Measurements from ENCODE around the gene GPR137. TPM values are rescaled to one million over a fixed set of nuclear protein-coding genes. Genes with fewer than 3 reads are reported as not detected.

GPR137 gene
- total RNA-seq, 1 donor from 2014 or later = 9.7 TPM

- DNase-seq = no peak
Measured at GRCh38 chr11:64287676-64288352, 2.2 kb downstream of the GPR137 start.

DNA sequence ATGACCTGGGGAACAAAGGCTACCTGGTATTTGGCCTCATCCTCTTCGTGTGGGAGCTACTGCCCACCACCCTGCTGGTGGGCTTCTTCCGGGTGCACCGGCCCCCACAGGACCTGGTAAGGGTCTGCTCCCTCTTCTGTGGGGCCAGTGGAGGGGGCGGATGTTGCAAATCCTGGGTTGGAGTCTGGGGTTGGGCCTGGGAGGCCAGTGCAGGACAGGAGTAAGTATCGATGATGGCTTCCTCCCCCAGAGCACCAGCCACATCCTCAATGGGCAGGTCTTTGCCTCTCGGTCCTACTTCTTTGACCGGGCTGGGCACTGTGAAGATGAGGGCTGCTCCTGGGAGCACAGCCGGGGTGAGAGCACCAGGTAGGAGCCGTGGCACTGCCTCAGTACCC lies 2.7 kb downstream of the GPR137 start:
- DNase-seq = no peak

DNA sequence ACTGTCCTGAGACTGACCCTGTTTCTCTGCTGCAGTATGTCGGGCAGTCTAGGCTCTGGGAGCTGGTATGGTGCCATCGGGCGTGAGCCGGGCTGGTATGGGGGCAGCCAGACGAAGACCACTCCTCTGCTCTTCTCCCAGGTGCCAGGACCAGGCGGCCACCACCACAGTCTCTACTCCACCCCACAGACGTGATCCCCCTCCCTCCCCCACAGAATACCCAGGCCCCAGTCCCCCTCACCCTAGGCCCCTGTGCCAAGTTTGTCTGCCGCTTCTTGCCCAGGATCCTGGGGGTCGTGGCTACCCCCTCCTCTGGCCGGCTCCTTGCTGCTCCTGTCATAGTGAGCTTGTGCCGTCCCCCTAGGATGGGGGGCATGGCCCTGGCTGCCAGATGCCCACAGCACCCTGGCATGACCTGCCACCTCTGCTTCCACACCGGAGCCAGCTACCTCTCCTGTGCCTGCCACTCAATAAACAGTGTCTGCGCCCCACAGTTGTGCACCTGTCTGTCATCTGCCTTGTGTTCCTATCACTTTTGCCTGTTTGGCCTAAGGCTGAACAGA lies 3.4 kb downstream of the GPR137 start:
- no peak for DNase-seq

- DNase-seq = no peak
Measured at GRCh38 chr11:64290352-64291261, 5.0 kb downstream of the GPR137 start.

DNA sequence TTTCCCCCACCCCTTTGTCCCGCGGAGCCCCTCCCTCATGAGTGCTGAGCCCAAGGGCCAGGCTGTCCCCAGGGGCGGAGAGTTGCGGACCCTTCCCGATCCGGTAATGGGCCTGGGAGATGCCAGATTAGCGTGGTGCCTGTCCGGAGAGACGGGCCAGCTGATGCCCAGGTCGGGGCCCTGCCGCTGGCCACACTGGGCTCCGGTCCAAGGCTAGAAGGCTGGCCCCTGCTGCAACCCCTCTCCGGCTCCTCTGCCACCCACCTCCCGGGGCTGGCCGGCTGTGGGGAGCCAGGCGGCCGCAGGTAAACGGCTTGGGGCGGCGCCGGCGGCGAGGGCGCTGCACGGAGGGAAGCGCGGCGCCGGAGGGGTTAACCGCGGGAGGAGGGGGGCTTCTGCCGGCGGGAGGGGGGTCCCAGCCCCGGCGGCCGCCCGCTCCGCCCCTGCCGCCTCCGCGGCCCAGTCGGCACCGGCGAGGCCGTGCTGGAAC lies 5.7 kb downstream of the GPR137 start, which contains the start of gene KCNK4:
TSS of gene KCNK4 (plus strand) at position 41 of the 490 bp plus-strand sequence. CDS start 1,717 bp downstream, outside the sequence.
- DNase-seq = no peak

DNA sequence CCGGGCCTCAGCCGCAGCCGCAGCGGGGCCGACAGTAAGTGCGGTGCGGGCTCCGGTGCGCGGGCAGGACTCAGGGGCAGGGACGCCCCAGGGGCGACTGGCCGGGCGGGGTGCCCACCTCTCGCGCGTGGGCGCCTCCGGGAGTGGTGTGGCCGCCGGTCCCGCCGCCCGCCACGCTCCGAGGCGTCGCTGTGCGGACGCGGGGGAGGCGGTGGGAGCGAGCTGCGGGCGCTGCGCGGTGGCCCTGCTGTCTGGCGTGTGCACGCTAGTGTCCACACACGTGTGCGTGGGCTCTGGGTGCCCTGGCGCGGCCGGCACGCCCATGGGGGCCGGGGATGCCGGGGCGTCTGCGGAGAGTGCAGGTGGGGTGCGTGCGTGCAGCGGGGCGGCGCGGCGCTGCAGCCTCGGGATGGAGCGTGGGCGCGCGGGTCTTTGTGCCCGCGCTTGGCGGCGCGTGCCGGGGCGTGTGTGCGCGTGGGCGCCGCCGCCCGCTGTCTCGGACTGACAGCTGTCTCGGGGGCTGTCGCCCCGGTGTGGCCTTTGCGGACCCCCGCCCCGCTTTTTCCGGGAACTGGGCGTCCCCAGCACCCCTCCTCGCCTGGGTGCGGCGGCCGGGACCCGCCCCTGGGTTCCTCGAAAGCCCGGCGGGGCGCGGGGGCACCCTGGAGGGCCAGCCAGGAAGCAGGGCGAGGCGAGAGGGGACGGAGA lies 6.3 kb downstream of the GPR137 start:
- no peak for DNase-seq

- DNase-seq = no peak
Measured at GRCh38 chr11:64292460-64293254, 7.0 kb downstream of the GPR137 start.

GRCh38 chr11:64294774-64295173 lies 9.1 kb downstream of the GPR137 start:
- DNase-seq = no peak

DNA sequence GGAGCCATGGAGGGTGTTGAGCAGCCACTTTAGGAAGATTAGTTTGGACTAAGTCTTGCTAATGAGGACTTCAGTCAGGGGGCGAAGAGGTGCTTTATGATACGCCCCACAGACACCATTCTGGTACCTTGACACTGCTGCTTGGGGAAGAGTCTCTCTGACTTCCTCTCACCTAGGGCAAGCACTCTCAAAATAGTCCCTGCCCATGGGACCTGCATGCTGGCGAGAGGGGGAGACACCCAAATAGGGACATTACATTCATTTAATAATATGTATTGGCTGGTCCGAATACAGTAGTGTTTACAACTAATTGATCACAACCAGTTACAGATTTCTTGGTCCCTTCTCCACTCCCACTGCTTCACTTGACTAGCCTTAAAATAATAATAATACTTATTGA lies 10.1 kb downstream of the GPR137 start:
- DNase-seq = no peak

DNA sequence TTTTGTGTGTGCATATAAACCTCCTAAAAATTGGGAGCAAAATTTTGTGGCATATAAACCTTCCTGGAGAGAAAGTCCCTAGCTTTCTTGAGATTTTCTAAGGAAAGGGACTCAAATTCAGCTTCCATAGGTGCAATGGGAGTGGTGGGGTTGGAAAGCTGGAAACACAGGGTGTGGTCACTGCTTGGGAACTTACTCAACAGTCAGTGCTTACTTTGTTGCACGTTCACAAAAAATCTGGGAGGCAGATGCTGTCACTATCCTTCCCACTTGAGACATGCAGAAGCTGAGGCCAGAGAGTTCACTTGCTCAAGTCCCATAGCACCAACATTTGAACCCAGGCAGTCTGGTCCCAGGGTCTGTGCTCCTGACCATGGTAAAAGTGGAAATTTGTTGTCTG lies 10.6 kb downstream of the GPR137 start:
- no peak for DNase-seq

DNA sequence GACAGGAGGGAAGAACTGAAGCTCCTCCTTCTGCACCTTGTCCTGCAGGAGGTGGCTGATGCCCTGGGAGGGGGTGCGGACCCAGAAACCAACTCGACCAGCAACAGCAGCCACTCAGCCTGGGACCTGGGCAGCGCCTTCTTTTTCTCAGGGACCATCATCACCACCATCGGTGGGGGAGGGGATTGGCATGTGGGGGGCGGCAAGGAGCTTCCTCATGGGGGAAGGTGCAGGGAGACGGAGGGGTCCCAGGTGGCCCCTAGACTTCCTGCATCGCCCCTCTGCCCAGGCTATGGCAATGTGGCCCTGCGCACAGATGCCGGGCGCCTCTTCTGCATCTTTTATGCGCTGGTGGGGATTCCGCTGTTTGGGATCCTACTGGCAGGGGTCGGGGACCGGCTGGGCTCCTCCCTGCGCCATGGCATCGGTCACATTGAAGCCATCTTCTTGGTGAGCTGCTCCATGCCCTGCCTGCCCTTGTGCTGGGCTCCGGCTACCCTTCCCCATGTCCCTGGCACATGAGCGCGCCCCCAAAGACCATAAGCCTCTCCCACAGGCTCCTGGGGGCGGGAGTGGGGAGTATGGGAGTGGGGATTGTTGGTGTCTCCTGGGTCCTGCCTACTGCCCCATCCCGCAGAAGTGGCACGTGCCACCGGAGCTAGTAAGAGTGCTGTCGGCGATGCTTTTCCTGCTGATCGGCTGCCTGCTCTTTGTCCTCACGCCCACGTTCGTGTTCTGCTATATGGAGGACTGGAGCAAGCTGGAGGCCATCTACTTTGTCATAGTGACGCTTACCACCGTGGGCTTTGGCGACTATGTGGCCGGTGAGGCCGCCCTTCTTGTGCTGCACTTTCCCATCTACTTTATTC lies 11.4 kb downstream of the GPR137 start:
- DNase-seq = no peak

DNA sequence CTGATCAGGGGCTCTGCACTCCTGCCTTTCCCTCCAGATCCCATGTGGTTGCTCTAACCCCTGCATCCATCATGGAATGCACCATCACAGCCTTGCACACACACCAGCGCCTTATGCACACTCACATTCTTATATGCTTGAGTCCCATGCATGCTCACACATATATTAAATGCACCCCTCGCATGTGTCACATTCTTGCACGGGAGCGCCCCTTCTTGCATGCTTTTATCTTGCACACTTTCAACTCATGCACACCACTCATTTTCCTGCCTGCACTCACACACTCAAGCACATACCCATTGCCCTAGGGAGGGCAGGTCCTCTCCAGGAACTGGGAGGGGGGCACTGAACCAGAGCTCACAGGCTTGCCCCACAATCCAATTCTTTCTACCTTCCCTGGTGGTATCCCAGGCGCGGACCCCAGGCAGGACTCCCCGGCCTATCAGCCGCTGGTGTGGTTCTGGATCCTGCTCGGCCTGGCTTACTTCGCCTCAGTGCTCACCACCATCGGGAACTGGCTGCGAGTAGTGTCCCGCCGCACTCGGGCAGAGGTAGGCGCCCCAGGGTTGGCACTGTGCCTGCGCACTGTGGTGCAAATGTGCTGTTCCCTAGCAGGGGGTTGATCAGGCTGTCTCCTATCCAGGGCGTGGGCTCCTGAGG lies 12.2 kb downstream of the GPR137 start:
- no peak for DNase-seq

- DNase-seq = peak; percentile 47
Measured at GRCh38 chr11:64298966-64299846, 13.6 kb downstream of the GPR137 start.

GRCh38 chr11:64299847-64300648 lies 14.4 kb downstream of the GPR137 start, which contains the start of gene CATSPERZ:
CATSPERZ (plus strand) TSS chr11:64300358; CDS start chr11:64300411, 53 bp downstream.
- DNase-seq = no peak

DNA sequence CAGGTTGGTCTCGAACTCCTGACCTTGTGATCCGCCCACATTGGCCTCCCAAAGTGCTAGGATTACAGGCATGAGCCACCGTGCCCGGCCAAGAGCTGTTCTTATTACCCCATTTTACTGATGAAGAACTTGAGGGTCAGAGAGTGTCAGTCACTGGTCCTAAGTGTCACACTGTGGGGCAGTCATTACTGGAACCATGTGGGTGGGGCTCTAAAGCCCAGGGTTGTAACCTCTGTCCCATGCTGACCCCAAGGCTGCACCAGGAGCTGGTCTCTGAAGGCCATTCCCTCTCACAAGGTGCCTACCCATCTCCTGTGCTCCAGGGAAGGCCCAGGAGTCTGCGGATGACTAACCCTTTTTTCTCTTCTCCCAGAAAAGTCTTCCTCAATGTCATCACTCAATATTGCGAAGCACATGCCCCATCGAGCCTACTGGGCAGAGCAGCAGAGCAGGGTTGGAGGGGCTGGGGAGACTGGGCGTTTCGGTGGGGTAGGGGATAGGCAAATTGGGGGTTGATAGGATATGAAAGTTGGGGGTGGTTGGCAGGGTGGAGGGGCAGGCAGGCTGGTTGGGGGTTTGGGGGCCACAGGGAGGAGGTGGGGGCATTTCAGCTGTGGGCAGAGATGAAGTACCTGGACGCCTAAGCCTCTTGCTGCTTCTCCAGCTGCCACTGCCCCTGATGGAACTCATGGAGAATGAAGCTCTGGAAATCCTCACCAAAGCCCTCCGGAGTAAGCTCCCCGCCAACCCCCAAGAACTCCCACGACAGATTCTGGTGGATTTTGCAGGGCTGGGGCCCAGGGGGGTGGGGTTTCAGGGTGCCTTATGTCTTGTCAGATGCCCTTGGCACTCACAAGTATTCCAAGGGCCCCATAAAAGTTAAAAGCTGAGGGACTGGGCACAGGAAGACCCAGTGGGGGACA lies 17.7 kb downstream of the GPR137 start:
- DNase-seq = no peak

DNA sequence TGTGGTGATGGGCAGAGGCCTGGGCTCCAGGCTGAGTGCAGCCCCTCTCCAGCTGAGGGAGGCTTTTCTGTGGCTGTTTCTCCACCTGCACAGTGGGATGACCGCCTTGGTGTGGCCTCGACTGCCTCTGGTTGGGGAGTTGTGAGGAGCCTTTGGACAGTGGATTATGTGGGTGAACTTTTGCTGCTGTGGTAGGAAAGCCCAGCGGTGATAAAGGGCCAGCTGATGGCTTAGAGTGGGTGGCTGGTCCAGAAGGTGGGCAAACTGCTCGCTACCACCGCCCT lies 18.3 kb downstream of the GPR137 start:
- DNase-seq = no peak

Data from occipital lobe (tissue), 2 donors.